ENCODE measurements around the gene PUSL1.
A peak's percentile ranks its signal among the peaks of the same experiment; 100 is the strongest.

The PUSL1 gene

DNA sequence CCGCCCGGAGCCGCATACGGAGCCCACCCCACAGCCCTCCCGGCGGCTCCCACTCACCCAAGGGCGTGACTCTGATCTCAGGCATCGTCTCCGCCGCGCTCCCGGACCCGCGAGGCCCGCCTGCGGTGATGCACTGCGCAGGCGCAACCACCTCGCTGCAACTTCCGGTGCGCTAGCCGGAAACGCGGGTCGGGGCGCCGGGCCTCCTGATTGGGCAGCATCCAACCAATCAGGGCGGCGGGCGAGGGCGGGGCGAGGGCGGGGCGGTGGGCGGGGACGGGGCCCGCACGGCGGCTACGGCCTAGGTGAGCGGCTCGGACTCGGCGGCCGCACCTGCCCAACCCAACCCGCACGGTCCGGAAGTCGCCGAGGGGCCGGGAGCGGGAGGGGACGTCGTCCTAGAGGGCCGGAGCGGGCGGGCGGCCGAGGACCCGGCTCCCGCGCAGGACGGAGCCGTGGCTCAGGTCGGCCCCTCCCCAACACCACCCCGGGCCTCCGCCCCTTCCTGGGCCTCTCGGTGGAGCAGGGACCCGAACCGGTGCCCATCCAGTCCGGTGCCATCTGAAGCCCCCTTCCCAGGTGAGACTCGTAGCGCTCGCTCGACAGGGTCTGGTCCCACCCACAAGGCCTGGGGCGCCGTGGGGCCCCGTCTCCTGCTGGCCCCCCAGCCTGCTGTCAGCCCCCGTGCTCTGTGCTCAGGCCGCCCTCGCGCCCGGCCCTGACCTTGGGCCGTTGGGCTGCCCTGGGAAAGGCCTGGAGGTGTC lies 16.3 kb downstream of the PUSL1 start, which contains the start of the genes CPTP and INTS11:
Gene CPTP (plus strand): TSS at position 279 of the 764 bp plus-strand sequence. CDS start 2,109 bp downstream, outside the sequence.
Gene INTS11 (minus strand): TSS at position 137 of the 764 bp plus-strand sequence. CDS start 52 bp downstream, at position 85.
- no peaks in the 10 kb centered on the region for H3K27me3 ChIP-seq
- H3K4me3 ChIP-seq, result peak within 1 kb of the TSS; percentile 90 to 99
- H3K9me3 ChIP-seq, result no peaks in the 10 kb centered on the region
- intact Hi-C loops (cut with DNase I; ENCODE audit: low total_unique reads), result no loop called here
- peaks cover 0 to 59% (median 46%) of the 10 kb centered on the region in 4 donors for H3K4me1 ChIP-seq
- no peak for TF ChIP-seq CTCF (IDR thresholded peaks at IDR 0.05)
- peaks cover 13 to 49% (median 30%) of the 10 kb centered on the region in 3 donors for H3K36me3 ChIP-seq
- peak within 1 kb of the TSS; percentile 82 to 94 for H3K27ac ChIP-seq
- DNase-seq, result peak; percentile 87 to 97

GRCh38 chr1:1325288-1326074 lies 17.1 kb downstream of the PUSL1 start:
- H3K4me1 ChIP-seq, result peaks cover 0 to 57% (median 46%) of the 10 kb centered on the region in 4 donors
- DNase-seq, result no peak
- peaks cover 13 to 42% (median 22%) of the 10 kb centered on the region in 3 donors for H3K36me3 ChIP-seq

GRCh38 chr1:1326075-1326605 lies 17.7 kb downstream of the PUSL1 start:
- Histone ChIP-seq H3K36me3 (peaks cover 13 to 35% (median 20%) of the 10 kb centered on the region in 3 donors), H3K4me1 (peaks cover 0 to 56% (median 39%) of the 10 kb centered on the region in 4 donors), H3K4me3 (peak overlapping the region in 1 of 2 donors; percentile 90), H3K27ac (no peak overlapping the region), H3K27me3 (no peaks in the 10 kb centered on the region), H3K9me3 (no peaks in the 10 kb centered on the region)
- intact Hi-C loops (cut with DNase I; ENCODE audit: low total_unique reads), result no loop called here
- TF ChIP-seq CTCF (IDR thresholded peaks at IDR 0.05), result no peak
- DNase-seq, result no peak

More at GRCh38 chr1:1325288-1326074, 17.1 kb downstream of the PUSL1 start:
- Histone ChIP-seq H3K4me3 (peak overlapping the region; percentile 90 to 99), H3K9me3 (no peaks in the 10 kb centered on the region), H3K27ac (peak overlapping the region; percentile 82 to 94), H3K27me3 (no peaks in the 10 kb centered on the region)
- intact Hi-C loops (cut with DNase I; ENCODE audit: low total_unique reads), result no loop called here
- TF ChIP-seq CTCF (IDR thresholded peaks at IDR 0.05), result no peak

DNA sequence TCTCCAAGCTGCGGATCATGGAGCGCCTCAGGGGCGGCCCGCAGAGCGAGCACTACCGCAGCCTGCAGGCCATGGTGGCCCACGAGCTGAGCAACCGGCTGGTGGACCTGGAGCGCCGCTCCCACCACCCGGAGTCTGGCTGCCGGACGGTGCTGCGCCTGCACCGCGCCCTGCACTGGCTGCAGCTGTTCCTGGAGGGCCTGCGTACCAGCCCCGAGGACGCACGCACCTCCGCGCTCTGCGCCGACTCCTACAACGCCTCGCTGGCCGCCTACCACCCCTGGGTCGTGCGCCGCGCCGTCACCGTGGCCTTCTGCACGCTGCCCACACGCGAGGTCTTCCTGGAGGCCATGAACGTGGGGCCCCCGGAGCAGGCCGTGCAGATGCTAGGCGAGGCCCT lies 18.9 kb downstream of the PUSL1 start:
- Histone ChIP-seq H3K4me1 (peaks cover 0 to 54% (median 29%) of the 10 kb centered on the region in 4 donors), H3K4me3 (no peak overlapping the region), H3K36me3 (peaks cover 13 to 26% (median 20%) of the 10 kb centered on the region in 3 donors), H3K9me3 (no peaks in the 10 kb centered on the region), H3K27ac (no peak overlapping the region), H3K27me3 (no peaks in the 10 kb centered on the region)
- intact Hi-C loops (cut with DNase I; ENCODE audit: low total_unique reads), result no loop called here
- no peak for DNase-seq
- no peak for TF ChIP-seq CTCF (IDR thresholded peaks at IDR 0.05)

GRCh38 chr1:1328254-1328653 lies 19.9 kb downstream of the PUSL1 start:
- Histone ChIP-seq H3K4me3 (no peak overlapping the region), H3K4me1 (peaks cover 0 to 55% (median 21%) of the 10 kb centered on the region in 4 donors), H3K9me3 (no peaks in the 10 kb centered on the region), H3K27me3 (no peaks in the 10 kb centered on the region), H3K36me3 (peaks cover 13 to 26% (median 20%) of the 10 kb centered on the region in 3 donors), H3K27ac (no peak overlapping the region)
- intact Hi-C loops (cut with DNase I; ENCODE audit: low total_unique reads), result no loop called here
- no peak for DNase-seq
- no peak for TF ChIP-seq CTCF (IDR thresholded peaks at IDR 0.05)

All from tibial artery (tissue), 4 donors.